ENCODE measurements around the gene DPPA4.
"Not testable (repeated sequence)": the region's sequence is repeated elsewhere in the genome, so short reads cannot be mapped to it uniquely, and the experiment has no call there.

DPPA4 gene

DNA sequence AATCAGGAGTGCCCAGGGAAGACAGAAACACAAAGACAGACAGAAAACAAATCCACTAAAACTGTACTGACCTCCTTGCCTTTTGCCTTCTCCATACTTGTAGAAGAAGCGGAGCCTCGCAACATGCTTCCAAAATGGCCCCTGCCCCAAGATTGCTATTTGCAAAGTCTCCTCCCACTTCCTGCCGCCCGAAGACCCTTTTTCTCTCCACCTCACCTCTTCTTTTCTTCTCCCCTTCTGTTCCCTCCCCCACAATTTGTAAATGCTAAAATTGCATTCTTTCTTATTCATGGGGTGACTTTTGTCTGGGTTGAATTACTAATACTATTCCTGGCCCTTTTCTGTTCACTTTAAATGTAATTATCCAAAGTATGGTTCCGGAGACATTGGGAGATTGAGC, at the start of gene DPPA4:
DPPA4 (minus strand) TSS at position 154 of the 400 bp plus-strand sequence; CDS start at position 125, 29 bp downstream.
- no peak for DNase-seq

GRCh38 chr3:109385442-109386318, 48.3 kb upstream of the DPPA4 start:
- no peak for DNase-seq

DNA sequence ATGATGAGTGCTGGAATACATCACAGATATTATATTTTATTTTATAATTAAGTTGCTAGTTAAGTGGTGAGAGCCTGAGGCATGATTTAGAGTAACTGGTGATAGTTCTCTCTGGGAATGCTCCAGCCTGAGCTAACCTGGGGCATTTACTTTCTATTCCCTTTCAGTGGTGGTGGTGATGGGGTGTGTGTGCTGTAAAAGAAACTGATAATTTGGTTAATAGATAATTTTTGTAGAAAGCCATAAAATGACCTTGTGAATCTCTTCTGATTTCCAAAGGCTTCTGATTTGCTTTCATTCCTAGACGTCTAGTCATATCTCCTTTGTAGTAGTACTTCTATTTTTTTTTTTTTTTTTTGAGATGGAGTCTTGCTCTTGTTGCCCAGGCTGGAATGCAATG, 46.8 kb upstream of the DPPA4 start:
- no peak for DNase-seq

DNA sequence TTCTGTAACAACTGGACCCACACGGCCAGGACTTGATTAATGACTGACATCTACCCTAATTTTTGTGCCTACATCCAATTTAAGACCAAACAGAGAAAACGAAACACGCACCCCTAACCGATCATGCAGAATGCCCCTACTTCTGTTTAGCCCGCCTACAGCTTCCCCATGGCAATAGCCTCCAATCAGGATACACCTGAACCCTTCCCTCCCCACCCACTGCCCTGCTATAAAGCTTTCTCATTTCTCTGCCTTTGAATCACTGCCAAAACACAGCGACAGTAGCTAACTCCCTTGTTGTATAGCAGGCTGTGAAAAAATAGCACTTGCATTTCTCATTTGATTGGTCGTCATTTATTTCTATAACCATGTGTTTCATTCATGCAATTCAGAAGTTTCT, 45.2 kb upstream of the DPPA4 start:
- no peak for DNase-seq

DNA sequence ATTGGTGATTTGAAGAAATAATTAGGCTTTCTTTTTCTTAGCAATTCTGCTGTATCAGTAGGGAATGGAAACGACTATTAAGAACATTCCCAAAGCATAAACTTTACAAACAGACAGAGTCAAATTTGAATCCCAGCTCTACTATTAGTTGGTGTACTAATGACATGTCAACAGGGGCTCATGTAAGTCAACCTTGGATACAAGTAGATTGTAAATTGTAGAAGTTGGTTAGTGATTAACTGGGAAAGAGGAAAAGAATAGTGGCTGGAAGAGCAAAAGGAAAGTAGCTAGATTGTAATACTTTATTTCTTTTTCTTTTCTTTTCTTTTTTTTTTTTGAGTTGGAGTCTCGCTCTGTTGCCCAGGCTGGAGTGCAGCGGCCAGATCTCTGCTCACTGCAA, 38.6 kb upstream of the DPPA4 start:
- DNase-seq: no peak

- DNase-seq: not testable (repeated sequence)
Measured at GRCh38 chr3:109374434-109374833, 37.1 kb upstream of the DPPA4 start.

DNA sequence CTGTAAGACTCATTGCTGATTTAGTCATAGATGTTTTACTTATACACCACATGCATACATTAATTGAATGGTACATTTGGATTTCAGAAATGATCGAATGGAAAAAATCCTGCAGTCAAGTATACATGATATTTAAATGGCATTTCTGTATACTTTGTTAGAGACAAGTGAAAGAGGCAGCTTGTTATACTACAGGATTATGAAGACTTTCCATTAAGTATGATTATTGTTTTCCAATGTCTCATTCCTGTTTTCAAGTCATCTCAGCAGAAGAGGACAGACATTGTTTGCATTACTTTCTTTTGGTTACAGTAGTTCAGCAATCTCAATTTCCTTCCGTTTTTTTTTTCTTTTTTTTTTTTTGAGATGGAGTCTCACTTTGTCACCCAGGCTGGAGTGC, 36.6 kb upstream of the DPPA4 start:
- no peak for DNase-seq

DNA sequence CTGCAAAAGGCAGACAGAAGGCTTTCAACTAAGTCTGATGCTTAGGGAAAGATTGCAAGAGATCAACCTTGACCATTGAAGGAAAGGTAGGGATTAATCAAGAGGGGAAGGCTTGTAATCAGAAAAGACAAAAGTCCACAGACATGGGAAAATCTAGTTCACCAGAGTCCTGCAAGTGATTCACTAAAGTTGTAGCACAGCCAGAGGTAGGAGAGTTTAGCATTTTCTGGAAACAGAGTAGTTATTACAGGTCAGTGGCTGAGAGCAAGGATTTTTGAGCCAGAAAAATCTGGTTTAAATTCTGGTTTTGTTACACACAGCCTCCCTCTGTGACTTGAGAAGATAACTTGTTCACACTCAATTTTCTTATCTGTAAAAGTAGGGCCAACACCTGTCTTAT, 35.3 kb upstream of the DPPA4 start:
- DNase-seq: no peak

GRCh38 chr3:109369510-109369909, 32.2 kb upstream of the DPPA4 start:
- no peak for DNase-seq

DNA sequence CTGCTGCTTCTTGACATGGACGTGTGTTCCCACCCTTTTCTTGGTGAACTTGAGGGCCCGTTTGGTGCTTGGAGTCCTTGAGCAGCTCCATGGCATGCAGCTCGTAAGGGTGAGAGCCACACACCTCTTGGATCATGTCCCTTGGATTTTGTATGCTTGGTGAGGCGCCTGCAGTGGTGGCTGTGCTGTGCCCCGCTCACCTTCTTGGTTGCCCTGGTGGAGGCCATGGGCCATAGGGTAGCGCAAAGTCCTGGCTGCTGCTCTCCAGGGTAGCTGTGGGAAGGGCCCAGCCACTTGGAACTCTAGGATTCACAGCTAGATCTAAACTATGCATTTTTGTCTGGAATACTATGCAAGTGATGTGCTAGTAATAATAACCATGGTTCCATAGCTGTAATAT, 26.7 kb upstream of the DPPA4 start:
- DNase-seq: no peak

GRCh38 chr3:109363634-109364033, 26.3 kb upstream of the DPPA4 start:
- DNase-seq: no peak

- DNase-seq: no peak
Measured at GRCh38 chr3:109362823-109363222, 25.5 kb upstream of the DPPA4 start.

DNA sequence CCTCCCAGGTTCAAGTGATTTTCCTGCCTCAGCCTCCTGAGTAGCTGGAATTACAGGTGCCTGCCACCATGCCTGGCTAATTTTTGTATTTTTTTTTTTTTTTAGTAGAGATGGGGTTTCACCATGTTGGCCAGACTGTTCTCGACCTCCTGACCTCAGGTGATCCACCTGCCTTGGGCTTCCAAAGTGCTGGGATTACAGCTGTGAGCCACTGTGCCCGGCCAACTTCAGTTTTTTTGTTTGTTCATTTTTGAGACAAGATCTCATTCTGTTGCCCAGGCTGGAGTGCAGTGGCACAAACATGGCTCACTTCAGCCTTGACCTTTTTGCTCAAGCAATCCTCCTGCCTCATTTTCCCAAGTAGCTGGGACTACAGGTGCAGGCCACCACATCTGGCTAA, 21.5 kb upstream of the DPPA4 start:
- DNase-seq: not testable (repeated sequence)

GRCh38 chr3:109356442-109357155, 19.3 kb upstream of the DPPA4 start:
- DNase-seq: no peak

DNA sequence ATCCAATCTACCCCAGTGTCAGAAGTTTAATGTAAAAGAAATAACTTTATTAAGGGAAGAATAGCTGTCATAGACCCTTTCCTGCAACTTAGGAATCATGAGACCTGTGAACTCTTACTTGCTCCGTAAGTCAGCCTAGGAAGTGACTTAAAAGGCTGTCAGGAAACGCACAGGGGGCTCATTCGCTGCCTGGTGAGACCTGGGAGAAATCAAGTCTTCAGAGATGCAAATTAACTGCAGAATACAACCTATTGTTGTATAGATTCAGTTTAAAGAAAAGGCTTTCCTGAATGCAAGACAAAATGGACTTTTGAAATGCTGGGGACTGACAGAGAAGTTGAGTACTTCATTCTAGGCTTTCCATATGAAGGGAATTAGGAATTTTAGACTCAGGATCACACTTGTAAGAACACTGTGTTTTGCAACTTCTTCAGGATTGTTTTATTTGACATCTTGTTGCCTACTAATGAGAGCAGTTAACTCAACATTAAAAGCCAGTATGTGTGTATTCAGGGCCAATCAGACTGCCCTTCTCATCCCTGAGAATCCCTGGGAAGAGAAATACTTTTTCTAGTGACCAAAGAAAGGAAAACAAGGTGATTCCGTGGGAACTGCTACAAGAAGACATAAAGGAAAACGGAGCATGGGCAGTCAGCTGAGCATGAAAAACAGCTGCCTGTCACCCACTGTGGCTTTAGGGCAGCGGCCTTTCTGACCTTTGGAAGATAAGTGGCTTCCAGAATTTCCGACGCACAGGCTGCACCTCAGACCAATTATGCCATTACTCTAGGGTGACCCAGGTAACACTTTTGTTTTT, 18.5 kb upstream of the DPPA4 start:
- no peak for DNase-seq

DNA sequence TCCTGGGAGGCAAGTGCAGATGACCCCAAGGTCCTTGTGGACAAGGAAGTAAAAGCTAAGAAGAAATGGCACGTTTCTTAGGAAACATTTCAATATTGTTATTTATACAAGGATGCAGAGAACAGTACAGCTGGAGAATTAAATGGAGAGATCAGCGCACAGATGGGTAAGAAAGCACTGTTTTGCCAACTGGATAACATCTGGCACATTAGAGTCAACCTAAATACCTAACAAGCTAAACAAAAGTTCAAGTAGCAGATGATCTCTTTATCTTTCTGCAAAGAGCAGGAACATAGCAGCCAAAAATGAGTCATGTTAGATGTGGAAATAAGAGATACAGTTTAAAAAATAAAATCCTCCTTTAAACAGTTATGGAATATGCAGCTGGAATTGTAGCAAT, 15.7 kb upstream of the DPPA4 start:
- no peak for DNase-seq

- DNase-seq: no peak
Measured at GRCh38 chr3:109351231-109351630, 13.9 kb upstream of the DPPA4 start.

DNA sequence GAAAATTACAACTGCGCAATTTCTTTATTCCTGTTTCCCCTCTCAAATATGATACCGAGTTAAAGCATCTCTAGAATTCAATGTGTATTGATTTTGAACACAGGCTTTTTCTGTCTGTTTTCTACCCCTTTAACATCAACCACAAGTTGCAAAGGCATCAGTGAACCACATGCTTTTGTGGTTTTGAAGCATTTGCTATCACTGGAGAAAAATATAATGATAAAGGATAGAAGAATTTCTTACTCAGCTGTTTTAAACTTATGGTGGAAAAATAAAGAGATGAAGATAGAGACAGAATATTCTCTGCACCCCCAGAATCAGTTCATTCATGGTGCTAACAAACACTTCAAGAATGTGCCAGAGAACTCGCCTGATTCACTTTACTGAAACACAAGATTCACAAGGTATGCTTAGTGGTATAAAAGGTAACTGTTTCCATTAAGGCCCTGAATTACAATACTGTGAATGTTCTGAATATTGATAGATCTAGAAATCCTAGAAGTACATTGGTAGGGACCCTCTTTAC, 9.5 kb upstream of the DPPA4 start:
- DNase-seq: no peak

- no peak for DNase-seq
Measured at GRCh38 chr3:109346099-109346498, 8.8 kb upstream of the DPPA4 start.

DNA sequence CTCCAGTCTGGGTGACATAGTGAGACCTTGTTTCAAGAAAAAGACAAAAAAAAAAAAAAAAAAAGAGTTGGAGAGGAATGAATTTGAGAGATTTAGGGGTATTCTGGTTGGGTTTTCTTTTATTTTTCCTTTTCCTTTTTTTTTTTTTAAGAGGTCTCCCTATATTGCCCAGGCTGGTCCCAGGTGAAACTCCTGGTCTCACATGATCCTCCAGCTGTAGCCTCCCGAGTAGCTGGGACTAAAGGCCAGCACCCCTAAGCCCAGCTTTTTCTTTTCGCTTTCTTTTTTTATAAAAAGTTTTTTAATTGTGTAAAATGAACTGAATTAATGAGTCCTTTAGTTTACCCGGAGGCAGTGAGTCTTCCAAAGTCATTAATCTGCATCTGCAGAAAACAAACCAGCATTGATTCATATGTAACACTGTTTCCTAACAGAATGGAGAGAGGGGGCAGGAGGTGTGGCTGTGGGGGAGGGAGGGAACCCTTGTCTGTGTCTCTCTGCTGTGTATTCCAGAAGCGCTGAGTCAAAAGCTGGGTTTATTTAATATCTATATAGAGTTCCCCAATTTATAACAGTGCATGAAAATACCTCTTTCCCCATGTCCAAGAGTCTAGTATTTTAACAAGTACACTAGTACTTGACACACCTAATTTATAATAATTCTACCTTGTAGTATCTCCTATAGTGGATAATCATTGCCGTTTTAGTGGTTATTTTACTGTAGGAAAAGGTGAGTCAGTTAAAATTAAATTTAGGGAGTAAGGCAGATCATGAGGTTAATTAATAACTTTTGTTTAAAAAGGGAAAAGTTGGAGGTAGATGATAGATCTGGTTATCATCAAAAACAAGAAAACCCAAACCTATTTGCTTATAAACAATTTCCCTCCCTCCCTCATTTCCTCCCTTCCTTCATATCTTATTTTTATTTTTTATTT, 2.6 kb upstream of the DPPA4 start:
- no peak for DNase-seq

- no peak for DNase-seq
Measured at GRCh38 chr3:109339197-109339596, 1.9 kb upstream of the DPPA4 start.

- DNase-seq: no peak
Measured at GRCh38 chr3:109338322-109338721, 976 bp upstream of the DPPA4 start.

Measured in retina (tissue), 1 donor.